Measurements from ENCODE around the gene VHLL.

The VHLL gene

DNA sequence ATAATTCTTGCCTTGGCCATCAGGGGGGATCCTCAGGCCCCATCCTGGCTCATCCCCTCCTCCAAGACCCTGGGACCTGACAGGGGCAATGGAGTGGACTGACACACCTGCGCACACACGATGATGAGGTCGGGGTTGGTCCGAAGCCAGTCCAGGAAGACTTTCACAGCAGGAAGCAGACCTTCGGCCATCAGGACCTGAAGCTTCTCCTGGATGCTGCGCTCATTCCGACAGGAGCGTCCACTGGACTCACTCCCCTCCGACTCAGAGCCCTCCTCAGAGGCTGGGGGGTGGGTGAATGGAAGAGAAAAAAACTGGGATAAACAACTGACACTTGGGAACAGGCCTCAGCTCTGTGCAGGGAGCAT, 35.8 kb downstream of the VHLL start:
- TF ChIP-seq, protein P1, sequence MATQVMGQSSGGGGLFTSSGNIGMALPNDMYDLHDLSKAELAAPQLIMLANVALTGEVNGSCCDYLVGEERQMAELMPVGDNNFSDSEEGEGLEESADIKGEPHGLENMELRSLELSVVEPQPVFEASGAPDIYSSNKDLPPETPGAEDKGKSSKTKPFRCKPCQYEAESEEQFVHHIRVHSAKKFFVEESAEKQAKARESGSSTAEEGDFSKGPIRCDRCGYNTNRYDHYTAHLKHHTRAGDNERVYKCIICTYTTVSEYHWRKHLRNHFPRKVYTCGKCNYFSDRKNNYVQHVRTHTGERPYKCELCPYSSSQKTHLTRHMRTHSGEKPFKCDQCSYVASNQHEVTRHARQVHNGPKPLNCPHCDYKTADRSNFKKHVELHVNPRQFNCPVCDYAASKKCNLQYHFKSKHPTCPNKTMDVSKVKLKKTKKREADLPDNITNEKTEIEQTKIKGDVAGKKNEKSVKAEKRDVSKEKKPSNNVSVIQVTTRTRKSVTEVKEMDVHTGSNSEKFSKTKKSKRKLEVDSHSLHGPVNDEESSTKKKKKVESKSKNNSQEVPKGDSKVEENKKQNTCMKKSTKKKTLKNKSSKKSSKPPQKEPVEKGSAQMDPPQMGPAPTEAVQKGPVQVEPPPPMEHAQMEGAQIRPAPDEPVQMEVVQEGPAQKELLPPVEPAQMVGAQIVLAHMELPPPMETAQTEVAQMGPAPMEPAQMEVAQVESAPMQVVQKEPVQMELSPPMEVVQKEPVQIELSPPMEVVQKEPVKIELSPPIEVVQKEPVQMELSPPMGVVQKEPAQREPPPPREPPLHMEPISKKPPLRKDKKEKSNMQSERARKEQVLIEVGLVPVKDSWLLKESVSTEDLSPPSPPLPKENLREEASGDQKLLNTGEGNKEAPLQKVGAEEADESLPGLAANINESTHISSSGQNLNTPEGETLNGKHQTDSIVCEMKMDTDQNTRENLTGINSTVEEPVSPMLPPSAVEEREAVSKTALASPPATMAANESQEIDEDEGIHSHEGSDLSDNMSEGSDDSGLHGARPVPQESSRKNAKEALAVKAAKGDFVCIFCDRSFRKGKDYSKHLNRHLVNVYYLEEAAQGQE (IDR thresholded peaks at IDR 0.05; ENCODE audit: insufficient read depth in 1 of 2, low read depth in 2 of 2, low read length in 2 of 2), result no peak
- TF ChIP-seq POLR2AphosphoS5 (IDR thresholded peaks at IDR 0.05; ENCODE audit: low read depth, low read length), result no peak
- no peak for TF ChIP-seq SIN3A (IDR thresholded peaks at IDR 0.05; ENCODE audit: borderline replicate concordance, insufficient read depth, low read length)
- no peak for TF ChIP-seq TAF1 (IDR thresholded peaks at IDR 0.05; ENCODE audit: borderline replicate concordance, insufficient read depth, low read length)
- no peak for TF ChIP-seq FOXP2 (optimal IDR thresholded peaks at IDR 0.05; ENCODE audit: borderline replicate concordance, extremely low read depth, extremely low read length, insufficient read depth)

DNA sequence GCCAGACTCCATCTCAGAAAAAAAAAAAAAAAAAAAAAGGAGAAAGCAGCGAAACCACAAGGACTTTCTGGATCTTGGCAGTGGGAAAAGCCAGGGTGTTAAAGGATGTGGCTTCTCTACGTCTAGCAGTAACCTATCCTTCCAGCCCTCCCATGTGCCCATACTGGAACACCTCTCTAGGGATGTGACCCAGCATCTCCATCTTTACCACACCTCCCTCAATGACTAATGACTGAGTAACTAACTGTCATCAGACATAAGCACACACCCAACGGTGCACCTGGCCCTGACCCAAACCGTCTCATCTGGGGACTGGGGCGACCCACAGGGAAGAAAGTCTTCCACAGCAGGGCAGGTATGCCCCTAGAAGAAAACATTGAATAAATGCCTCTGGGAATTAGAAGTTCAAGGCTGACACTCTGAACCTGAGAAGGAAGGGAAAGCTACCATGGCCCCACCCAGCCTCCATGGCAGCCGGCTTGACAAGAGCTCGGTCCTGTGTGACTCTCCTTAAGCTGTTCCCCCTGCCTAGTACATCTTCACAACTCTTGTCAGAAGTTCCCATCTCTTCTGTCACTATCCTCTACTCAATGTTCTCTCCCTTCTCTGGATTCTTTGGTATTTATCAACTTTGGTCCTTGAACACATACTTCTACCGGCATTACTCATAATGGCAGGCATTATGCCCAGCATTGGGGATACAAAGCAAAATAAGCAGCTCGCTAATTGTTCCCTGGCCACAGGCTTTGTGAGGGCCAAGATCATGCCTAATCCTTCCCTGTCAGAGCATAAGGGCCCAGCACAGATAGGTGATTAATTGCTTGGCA, 36.4 kb downstream of the VHLL start:
- TF ChIP-seq TAF1 (IDR thresholded peaks at IDR 0.05; ENCODE audit: borderline replicate concordance, insufficient read depth, low read length) (no peak), POLR2AphosphoS5 (IDR thresholded peaks at IDR 0.05; ENCODE audit: low read depth, low read length) (no peak), SIN3A (IDR thresholded peaks at IDR 0.05; ENCODE audit: borderline replicate concordance, insufficient read depth, low read length) (no peak), FOXP2 (optimal IDR thresholded peaks at IDR 0.05; ENCODE audit: borderline replicate concordance, extremely low read depth, extremely low read length, insufficient read depth) (no peak)
- TF ChIP-seq, protein P1 (IDR thresholded peaks at IDR 0.05; ENCODE audit: insufficient read depth in 1 of 2, low read depth in 2 of 2, low read length in 2 of 2), result no peak

DNA sequence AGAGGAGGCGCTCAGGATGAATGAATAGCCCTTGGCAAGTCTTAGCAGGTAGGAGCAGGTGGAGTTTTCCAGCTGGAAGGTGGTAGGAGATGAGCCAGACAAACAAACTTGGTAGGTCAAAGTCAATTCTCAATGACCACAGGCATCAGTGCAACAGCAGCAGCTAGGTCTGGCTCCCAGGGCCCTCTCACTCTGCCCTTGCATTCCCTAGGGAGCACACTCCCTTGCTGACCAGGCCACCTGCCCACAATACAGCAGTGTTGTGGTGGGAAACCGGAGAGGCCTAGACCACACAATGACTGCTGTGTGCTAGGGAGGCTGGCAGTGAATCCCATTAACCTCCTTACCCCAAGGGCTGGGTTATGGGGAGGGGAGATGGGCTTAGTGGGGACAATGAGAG, 38.2 kb downstream of the VHLL start:
- no peak for TF ChIP-seq FOXP2 (optimal IDR thresholded peaks at IDR 0.05; ENCODE audit: borderline replicate concordance, extremely low read depth, extremely low read length, insufficient read depth)
- no peak for TF ChIP-seq POLR2AphosphoS5 (IDR thresholded peaks at IDR 0.05; ENCODE audit: low read depth, low read length)
- TF ChIP-seq, protein P1 (IDR thresholded peaks at IDR 0.05; ENCODE audit: insufficient read depth in 1 of 2, low read depth in 2 of 2, low read length in 2 of 2), result no peak
- no peak for TF ChIP-seq SIN3A (IDR thresholded peaks at IDR 0.05; ENCODE audit: borderline replicate concordance, insufficient read depth, low read length)
- no peak for TF ChIP-seq TAF1 (IDR thresholded peaks at IDR 0.05; ENCODE audit: borderline replicate concordance, insufficient read depth, low read length)

DNA sequence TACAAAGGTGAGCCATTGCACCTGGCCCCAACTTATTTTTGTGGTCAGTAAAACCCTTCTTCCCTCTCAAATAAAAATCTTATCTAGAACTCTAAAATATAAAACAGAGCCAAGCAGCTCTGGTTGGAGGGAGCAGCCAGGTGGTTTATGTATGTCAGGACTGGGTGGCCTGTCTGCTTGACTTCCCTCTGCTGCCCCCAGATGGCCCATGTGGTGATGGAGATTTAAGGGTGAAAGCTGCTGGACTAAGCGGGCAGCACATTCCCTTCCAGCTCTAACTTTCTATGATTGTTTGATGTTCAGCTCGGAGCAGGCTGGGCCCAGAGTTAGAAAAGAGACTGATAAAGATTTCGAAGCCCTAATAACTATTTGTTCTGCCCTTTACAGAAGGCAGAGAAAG, 39.3 kb downstream of the VHLL start:
- TF ChIP-seq TAF1 (IDR thresholded peaks at IDR 0.05; ENCODE audit: borderline replicate concordance, insufficient read depth, low read length), result no peak
- no peak for TF ChIP-seq SIN3A (IDR thresholded peaks at IDR 0.05; ENCODE audit: borderline replicate concordance, insufficient read depth, low read length)
- no peak for TF ChIP-seq FOXP2 (optimal IDR thresholded peaks at IDR 0.05; ENCODE audit: borderline replicate concordance, extremely low read depth, extremely low read length, insufficient read depth)
- no peak for TF ChIP-seq POLR2AphosphoS5 (IDR thresholded peaks at IDR 0.05; ENCODE audit: low read depth, low read length)
- TF ChIP-seq, protein P1 (IDR thresholded peaks at IDR 0.05; ENCODE audit: insufficient read depth in 1 of 2, low read depth in 2 of 2, low read length in 2 of 2), result no peak
